Renal cortical epithelial cell (primary cell): ENCODE data around the gene SOX8. TPM values are rescaled to one million over a fixed set of nuclear protein-coding genes. Genes with fewer than 3 reads are reported as not detected.

ENCODE experiments used
- DNase-seq: peaks from one replicate; pipeline ENCODE4 v3.0.0-alpha.2; 2011; ENCODE audit warnings: low read depth
- total RNA-seq: library from RNA; depleted of rRNA; stranded (reverse); fragments of >200 nt; gene quantifications from 2 replicates; pipeline ENCODE4 v1.2.3, GENCODE V29; 2014

The SOX8 gene
- total RNA-seq, 1 donor from 2014 or later: 0.20 TPM

- DNase-seq: no peak
Observed at GRCh38 chr16:1026057-1026783, 44.6 kb downstream of the SOX8 start.

GRCh38 chr16:1026784-1027500 lies 45.4 kb downstream of the SOX8 start:
- DNase-seq: no peak

- DNase-seq: no peak
Observed at GRCh38 chr16:1027501-1027815, 45.9 kb downstream of the SOX8 start.

GRCh38 chr16:1028056-1028455 lies 46.5 kb downstream of the SOX8 start:
- no peak for DNase-seq

- no peak for DNase-seq
Observed at GRCh38 chr16:1028524-1029258, 47.1 kb downstream of the SOX8 start.

GRCh38 chr16:1029259-1029545 lies 47.6 kb downstream of the SOX8 start:
- DNase-seq: no peak

- no peak for DNase-seq
Observed at GRCh38 chr16:1030473-1030901, 48.9 kb downstream of the SOX8 start.

GRCh38 chr16:1031666-1032065 lies 50.1 kb downstream of the SOX8 start:
- no peak for DNase-seq

- DNase-seq: no peak
Observed at GRCh38 chr16:1032607-1033006, 51.0 kb downstream of the SOX8 start.

GRCh38 chr16:1033128-1033679 lies 51.6 kb downstream of the SOX8 start:
- DNase-seq: no peak

- no peak for DNase-seq
Observed at GRCh38 chr16:1034230-1035065, 52.9 kb downstream of the SOX8 start.

- no peak for DNase-seq
Observed at GRCh38 chr16:1035066-1035415, 53.5 kb downstream of the SOX8 start.

- DNase-seq: no peak
Observed at GRCh38 chr16:1036166-1036565, 54.6 kb downstream of the SOX8 start.

Other genes starting within 250 kb of the SOX8 start
- 21.7 and 28.5 TPM in 2 replicates for gene CIAO3, start 240.8 kb upstream of the SOX8 start, total RNA-seq
- gene MSLN, start 221.0 kb upstream of the SOX8 start, total RNA-seq: 1.3 and 13.5 TPM in 2 replicates
- 22.3 and 35.3 TPM in 2 replicates for gene RPUSD1, start 193.4 kb upstream of the SOX8 start, total RNA-seq
- gene CHTF18, start 193.2 kb upstream of the SOX8 start, total RNA-seq: 4.2 and 11.3 TPM in 2 replicates
- not detected in 2 replicates for gene GNG13, start 181.0 kb upstream of the SOX8 start, total RNA-seq
- 12.7 and 27.6 TPM in 2 replicates for gene LMF1, start 10.8 kb upstream of the SOX8 start, total RNA-seq
- 0.40 TPM in 1 of 2 replicates, not detected in the other for gene SSTR5, start 91.0 kb downstream of the SOX8 start, total RNA-seq
- gene C1QTNF8, start 114.5 kb downstream of the SOX8 start, total RNA-seq: not detected in 2 replicates
- 1.0 and 36.2 TPM in 2 replicates for gene CACNA1H, start 171.3 kb downstream of the SOX8 start, total RNA-seq
- not detected in 2 replicates for gene TPSG1, start 243.5 kb downstream of the SOX8 start, total RNA-seq
- not detected in 2 replicates for gene TPSB2, start 248.4 kb downstream of the SOX8 start, total RNA-seq